HG03439 (cell line): ENCODE data around the gene TM9SF2.

Experiments
- ATAC-seq: cut with Tn5 transposase; IDR thresholded peaks from one replicate; pipeline ENCODE4 v1.9.1; 2021; ENCODE audit warnings: mild to moderate bottlenecking, moderate library complexity; ENCODE audit not compliant: unreplicated experiment

TM9SF2 gene

DNA sequence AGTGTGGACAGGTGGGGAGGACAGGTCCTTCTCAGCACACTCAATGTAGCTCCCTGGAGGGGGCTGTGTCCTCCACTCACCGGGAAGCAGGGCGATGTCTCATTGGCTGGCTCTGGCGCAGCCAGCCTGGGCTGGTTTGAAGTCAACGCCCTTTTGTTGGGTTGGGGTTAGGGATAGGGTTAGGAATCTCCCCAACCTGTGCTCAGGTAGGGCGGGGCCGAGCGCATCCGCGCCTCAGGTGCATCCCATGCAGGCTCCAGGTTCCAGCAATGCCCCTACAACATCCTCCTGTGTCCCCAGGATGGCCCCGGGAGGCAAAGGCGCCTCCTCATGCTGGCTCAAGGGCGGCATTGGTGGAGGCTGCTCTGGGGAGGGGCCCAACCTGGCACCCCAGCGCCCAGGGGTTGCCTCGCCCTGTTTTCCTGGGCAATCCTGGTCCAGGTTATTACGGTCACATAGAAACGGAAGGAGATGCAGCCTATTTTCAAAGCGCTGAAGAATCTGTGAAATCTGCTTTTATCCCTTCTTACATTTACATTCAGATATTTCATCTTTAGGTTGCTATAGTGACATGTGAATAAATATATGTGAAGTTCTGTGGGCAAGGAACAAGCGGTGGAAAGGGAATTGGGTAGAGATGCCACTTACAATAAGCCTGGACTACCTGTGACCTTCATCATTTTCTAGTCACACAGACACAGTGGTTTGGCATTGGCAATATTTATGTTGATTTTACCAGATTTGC, 74.3 kb downstream of the TM9SF2 start:
- ATAC-seq, result no peak

GRCh38 chr13:99577934-99578917, 77.0 kb downstream of the TM9SF2 start:
- no peak for ATAC-seq

DNA sequence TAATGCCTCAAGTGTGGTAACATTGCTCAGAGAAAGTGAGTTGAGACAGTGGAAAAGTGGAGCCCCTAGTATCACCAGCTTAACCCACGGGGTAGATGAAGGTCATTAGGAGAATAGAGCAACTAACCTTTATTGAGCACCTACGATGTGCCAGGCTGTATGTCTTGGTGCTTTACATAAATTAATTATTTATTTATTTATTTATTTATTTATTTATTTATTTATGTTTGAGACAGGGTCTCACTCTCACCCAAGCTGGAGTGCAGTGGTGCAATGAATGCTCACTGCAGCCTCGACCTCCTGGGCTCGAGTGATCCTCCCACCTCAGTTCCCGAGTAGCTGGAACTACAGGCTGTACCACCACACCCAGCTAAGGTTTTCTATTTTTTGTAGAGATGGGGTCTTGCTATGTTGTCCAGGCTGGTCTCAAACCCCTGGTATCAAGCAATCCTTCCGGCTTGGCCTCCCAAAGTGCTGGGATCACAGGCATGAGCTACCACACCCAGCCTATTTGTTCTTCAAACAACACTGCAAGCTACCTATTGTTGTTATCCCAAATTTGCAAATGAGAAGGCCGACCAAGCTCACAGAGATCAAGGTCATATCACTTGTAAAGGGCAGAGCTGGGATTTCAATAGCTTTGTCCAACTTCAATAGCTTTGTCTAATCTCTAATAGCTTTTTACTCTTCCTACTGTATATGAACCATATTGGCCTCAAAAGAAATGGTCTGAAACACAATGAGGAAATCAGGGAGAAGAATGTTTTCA, 79.4 kb downstream of the TM9SF2 start:
- ATAC-seq, result no peak

GRCh38 chr13:99582511-99582910, 81.2 kb downstream of the TM9SF2 start:
- no peak for ATAC-seq

GRCh38 chr13:99585609-99586008, 84.3 kb downstream of the TM9SF2 start:
- no peak for ATAC-seq

DNA sequence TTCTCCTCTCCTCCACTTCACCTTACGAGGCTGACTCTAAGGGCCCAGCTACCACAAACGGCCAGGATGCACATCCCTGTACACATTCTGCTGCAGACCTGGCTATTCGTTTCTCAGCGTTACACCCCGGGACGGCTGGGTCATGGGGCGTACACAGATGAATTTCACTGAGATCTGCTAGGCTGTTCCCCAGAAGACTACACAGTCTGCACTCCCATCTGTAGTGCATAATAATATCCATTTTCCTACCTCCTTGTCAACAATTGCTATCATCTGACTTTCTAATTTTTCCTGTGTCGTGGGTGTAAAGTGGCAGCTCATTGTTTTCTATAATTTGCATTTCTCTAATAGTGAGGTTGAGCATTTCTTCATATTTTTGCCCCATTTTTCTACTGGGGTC, 85.7 kb downstream of the TM9SF2 start:
- ATAC-seq, result no peak

DNA sequence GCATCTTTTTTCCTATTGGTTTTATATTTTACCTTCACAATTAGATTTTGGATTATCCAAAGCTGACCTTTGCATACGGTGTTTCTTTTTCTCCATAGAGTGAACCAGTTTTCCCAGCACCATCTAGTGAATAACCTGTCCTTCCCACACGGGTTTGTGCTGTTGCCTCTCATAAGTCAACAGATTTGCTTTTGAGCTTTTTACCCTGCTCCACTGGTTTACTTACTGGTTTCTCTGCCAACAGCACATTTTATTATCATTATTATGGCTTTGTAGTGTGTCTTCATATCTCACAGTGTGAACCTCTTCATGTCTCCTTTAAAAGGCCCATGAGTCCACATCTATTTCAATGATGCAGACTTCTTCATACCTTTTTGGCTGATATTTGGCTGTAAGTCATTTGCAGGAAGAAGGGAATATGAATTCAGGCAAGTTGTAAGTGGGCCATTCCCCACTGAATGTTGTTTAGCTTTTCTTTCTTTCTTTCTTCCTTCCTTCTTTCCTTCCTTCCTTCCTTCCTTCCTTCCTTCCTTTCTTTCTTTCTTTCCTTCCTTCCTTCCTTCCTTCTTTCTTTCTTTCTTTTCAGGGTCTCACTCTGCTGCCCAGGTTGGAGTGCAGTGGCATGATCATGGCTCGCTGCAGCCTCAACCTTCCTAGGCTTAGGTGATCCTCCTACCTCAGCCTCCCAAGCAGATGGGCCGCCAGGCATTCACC, 86.8 kb downstream of the TM9SF2 start:
- ATAC-seq, result no peak

GRCh38 chr13:99589575-99589974, 88.3 kb downstream of the TM9SF2 start:
- no peak for ATAC-seq

DNA sequence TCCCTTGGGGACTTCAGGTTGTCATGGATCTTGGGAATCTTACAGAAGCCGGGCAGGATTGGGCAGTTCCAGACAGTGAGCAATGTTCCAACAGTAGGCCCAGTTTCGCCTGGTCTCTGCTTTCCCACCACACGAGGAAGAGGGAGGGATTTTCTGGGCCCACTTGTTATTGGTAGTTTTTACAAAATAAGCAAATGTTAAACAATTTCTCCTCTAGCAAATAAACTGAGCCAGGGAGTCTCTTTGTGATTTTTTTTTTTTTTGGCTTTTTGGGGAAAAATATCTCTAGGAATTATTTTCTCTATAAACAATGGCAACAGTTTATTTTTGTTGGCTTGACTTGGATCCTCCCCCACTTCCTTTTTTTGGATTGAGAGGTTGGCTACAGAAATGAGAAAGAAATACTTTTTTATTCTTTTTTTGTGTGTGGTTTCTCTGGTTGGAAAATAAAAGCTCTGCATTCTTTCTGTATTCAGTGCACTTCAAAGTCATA, 89.3 kb downstream of the TM9SF2 start:
- ATAC-seq, result no peak

- no peak for ATAC-seq
Observed at GRCh38 chr13:99596180-99596579, 94.9 kb downstream of the TM9SF2 start.

DNA sequence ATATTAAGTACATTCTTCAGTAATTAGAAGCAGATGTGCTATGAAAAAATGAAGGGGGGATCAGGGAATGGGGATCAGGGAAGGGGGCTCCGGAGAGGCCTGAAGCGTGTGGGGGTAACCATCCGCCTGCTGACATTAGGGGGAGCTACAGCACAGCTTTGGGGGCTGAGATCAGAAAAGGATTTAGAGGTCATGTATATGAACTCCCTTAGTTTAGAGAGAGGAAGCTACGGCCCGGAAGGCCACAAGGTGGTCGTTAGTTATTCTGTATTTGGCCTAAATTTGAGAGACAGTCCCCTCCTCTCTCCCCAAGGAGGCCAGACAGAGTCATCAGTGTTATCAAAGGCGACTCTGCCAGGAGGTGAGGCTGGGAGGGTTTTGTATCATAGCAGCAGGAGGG, 99.0 kb downstream of the TM9SF2 start:
- no peak for ATAC-seq

DNA sequence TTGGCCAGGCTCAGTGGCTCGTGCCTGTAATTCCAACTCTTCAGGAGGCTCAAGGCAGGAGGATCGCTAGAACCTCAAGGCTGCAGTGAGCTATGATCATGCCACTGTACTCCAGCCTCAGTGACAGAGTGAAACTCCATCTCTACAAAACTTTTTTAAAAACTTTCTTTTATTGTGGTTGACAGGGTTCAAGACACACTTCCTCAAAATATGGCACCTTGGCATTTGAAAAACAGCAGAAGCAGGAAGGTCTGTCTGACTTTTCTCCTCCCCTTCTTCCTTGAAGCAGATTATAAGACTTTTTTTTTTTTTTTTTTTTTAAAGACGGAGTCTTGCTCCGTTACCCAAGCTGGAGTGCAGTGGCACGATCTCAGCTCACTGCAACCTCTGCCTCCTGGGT, 100.3 kb downstream of the TM9SF2 start:
- ATAC-seq, result no peak

- ATAC-seq, result no peak
Observed at GRCh38 chr13:99604636-99605035, 103.4 kb downstream of the TM9SF2 start.

- peak; percentile 60 for ATAC-seq
Observed at GRCh38 chr13:99605420-99606323, 104.4 kb downstream of the TM9SF2 start.

- peak; percentile 82 for ATAC-seq
Observed at GRCh38 chr13:99606324-99607066, 105.2 kb downstream of the TM9SF2 start, which contains the start of gene CLYBL. CLYBL (plus strand) TSS chr13:99606690.

GRCh38 chr13:99608345-99608744, 107.1 kb downstream of the TM9SF2 start:
- ATAC-seq, result no peak

- ATAC-seq, result no peak
Observed at GRCh38 chr13:99610702-99611289, 109.5 kb downstream of the TM9SF2 start.
